IMR-90 (cell line): Measurements from ENCODE around the gene USP9X.

Experiments used
- BHLHE40 ChIP-seq: fragments of 150-350 bp; IDR thresholded peaks from 2 replicates; pipeline ENCODE4 v1.6.1; 2016; ENCODE audit warnings: mild to moderate bottlenecking, low read depth, low read length
- CEBPB ChIP-seq: IDR thresholded peaks from 2 replicates; pipeline ENCODE4 v1.6.1; 2012; ENCODE audit warnings: low read depth, low read length, improper control_type of control experiment
- FOS ChIP-seq: fragments of 150-350 bp; IDR thresholded peaks from 2 replicates; pipeline ENCODE4 v1.6.1; 2016; ENCODE audit warnings: low read depth, low read length
- MAFK ChIP-seq: IDR thresholded peaks from 2 replicates; pipeline ENCODE4 v1.6.1; 2012; ENCODE audit warnings: low read depth, low read length, improper control_type of control experiment
- NFE2L2 ChIP-seq: fragments of 150-350 bp; IDR thresholded peaks from 2 replicates; pipeline ENCODE4 v1.6.1; 2016; ENCODE audit warnings: low read depth, mild to moderate bottlenecking, low read length
- POLR2A ChIP-seq: IDR thresholded peaks from 2 replicates; pipeline ENCODE4 v1.6.1; 2012; ENCODE audit warnings: mild to moderate bottlenecking, low read depth, low read length
- RCOR1 ChIP-seq: IDR thresholded peaks from 2 replicates; pipeline ENCODE4 v1.6.1; 2012; ENCODE audit warnings: mild to moderate bottlenecking, low read length, improper control_type of control experiment; ENCODE audit not compliant: insufficient replicate concordance
- RFX5 ChIP-seq: IDR thresholded peaks from 2 replicates; pipeline ENCODE4 v1.8.0; 2012; ENCODE audit warnings: low read depth, mild to moderate bottlenecking, low read length, moderate library complexity
- TF ChIP-seq, protein P1 (sequence below): conservative IDR thresholded peaks from 2 replicates; pipeline ENCODE4 v1.5.1; 2012; ENCODE audit warnings: mild to moderate bottlenecking, low read depth, low read length, improper control_type of control experiment
- TF ChIP-seq, protein P2 (sequence below): fragments of 150-350 bp; IDR thresholded peaks from 2 replicates; pipeline ENCODE4 v1.6.1; 2017; ENCODE audit warnings: mild to moderate bottlenecking, antibody characterized with exemption, low read length, low read depth

DNA sequence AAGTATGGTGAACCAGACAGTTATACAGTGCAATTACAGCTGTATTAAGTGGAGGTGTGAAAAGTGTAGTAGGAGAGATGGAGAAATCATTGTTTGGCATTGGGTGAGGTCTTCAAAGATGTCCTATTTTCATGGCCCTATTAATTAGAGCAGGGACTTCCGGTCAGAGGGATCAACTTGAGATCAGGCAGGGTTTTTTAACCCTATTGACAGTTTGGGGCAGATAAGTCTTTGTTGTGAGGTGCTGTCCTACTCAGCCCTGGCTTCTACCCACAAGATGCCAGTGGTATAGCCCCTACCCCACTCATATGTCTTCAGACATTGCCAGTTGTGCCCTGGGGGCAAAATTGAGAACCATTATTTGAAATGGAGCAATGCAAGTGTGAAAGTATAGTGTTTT lies 9.9 kb downstream of the USP9X start:
- TF ChIP-seq FOS (no peak), POLR2A (no peak), RFX5 (no peak), RCOR1 (no peak), MAFK (no peak), CEBPB (no peak), BHLHE40 (no peak), NFE2L2 (no peak)
- TF ChIP-seq, protein P1, sequence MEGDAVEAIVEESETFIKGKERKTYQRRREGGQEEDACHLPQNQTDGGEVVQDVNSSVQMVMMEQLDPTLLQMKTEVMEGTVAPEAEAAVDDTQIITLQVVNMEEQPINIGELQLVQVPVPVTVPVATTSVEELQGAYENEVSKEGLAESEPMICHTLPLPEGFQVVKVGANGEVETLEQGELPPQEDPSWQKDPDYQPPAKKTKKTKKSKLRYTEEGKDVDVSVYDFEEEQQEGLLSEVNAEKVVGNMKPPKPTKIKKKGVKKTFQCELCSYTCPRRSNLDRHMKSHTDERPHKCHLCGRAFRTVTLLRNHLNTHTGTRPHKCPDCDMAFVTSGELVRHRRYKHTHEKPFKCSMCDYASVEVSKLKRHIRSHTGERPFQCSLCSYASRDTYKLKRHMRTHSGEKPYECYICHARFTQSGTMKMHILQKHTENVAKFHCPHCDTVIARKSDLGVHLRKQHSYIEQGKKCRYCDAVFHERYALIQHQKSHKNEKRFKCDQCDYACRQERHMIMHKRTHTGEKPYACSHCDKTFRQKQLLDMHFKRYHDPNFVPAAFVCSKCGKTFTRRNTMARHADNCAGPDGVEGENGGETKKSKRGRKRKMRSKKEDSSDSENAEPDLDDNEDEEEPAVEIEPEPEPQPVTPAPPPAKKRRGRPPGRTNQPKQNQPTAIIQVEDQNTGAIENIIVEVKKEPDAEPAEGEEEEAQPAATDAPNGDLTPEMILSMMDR, result no peak
- TF ChIP-seq, protein P2, sequence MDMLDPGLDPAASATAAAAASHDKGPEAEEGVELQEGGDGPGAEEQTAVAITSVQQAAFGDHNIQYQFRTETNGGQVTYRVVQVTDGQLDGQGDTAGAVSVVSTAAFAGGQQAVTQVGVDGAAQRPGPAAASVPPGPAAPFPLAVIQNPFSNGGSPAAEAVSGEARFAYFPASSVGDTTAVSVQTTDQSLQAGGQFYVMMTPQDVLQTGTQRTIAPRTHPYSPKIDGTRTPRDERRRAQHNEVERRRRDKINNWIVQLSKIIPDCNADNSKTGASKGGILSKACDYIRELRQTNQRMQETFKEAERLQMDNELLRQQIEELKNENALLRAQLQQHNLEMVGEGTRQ, result no peak
